CD14-positive monocyte (primary cell): ENCODE data around the gene PLXNA1. TPM values are rescaled to one million over a fixed set of nuclear protein-coding genes. Genes with fewer than 3 reads are reported as not detected.

Experiments
- DNase-seq, 3 donors: peaks; one replicate each; pipeline ENCODE4 v3.0.0-alpha.2; 2011 to 2022
- H2AFZ ChIP-seq: 2 replicates; pipeline ENCODE4 v1.6.0; 2012; ENCODE audit warnings: mild to moderate bottlenecking, low read depth, low read length, inconsistent platforms; ENCODE audit not compliant: insufficient read depth, poor library complexity, severe bottlenecking
- H3K27ac ChIP-seq, 2 donors: 1 replicate in 1 of 2; 2 replicates in 1 of 2; pipeline ENCODE4 v1.5.1; 2012 to 2013; ENCODE audit warnings: low read length in 2 of 2, control low read depth in 1 of 2, inconsistent platforms in 1 of 2, low read depth in 1 of 2, mild to moderate bottlenecking in 1 of 2
- H3K27me3 ChIP-seq, 2 donors: one replicate each; pipeline versions ENCODE4 v1.6.0 to v1.6.1; 2011 to 2013; ENCODE audit warnings: low read length in 2 of 2; ENCODE audit not compliant: control insufficient read depth in 2 of 2, insufficient read depth in 2 of 2
- H3K36me3 ChIP-seq, 2 donors: replicated peaks in 1 of 2; 1 replicate in 1 of 2; 2 replicates in 1 of 2; pipeline versions ENCODE4 v1.5.1 to v1.6.1; 2012 to 2013; ENCODE audit warnings: low read length in 2 of 2, control low read depth in 1 of 2, inconsistent platforms in 1 of 2, mild to moderate bottlenecking in 1 of 2; ENCODE audit not compliant: insufficient read depth in 2 of 2, control insufficient read depth in 1 of 2
- H3K4me1 ChIP-seq, 2 donors: 1 replicate in 1 of 2; 2 replicates in 1 of 2; pipeline versions ENCODE4 v1.5.1 to v1.6.1; 2012 to 2013; ENCODE audit warnings: low read length in 2 of 2, control low read depth in 1 of 2, inconsistent platforms in 1 of 2, mild to moderate bottlenecking in 1 of 2, moderate library complexity in 1 of 2; ENCODE audit not compliant: insufficient read depth in 2 of 2, control insufficient read depth in 1 of 2
- H3K4me2 ChIP-seq: replicated peaks from 2 replicates; pipeline ENCODE3; 2012; ENCODE audit warnings: low read length, moderate library complexity, mild to moderate bottlenecking; ENCODE audit not compliant: poor library complexity, severe bottlenecking; ENCODE audit errors: extremely low read depth
- H3K4me3 ChIP-seq, 3 experiments: fragments of 200-600 bp in 1 of 3; sonication (generic) in 1 of 3; replicated peaks in 1 of 3; 1 replicate in 2 of 3; 2 replicates in 1 of 3; pipeline ENCODE4 v1.5.1; 2011 to 2013; ENCODE audit warnings: low read length in 3 of 3, mild to moderate bottlenecking in 3 of 3, control low read depth in 2 of 3, low read depth in 2 of 3, inconsistent platforms in 1 of 3, moderate library complexity in 1 of 3
- H3K79me2 ChIP-seq: 2 replicates; pipeline ENCODE4 v1.6.0; 2012; ENCODE audit warnings: mild to moderate bottlenecking, control low read depth, inconsistent platforms, low read length, moderate library complexity; ENCODE audit not compliant: insufficient read depth
- H3K9ac ChIP-seq: 2 replicates; pipeline ENCODE4 v1.6.0; 2017; ENCODE audit warnings: low read length, mild to moderate bottlenecking; ENCODE audit not compliant: insufficient read depth, poor library complexity, severe bottlenecking
- H3K9me3 ChIP-seq, 2 donors: replicated peaks in 1 of 2; 1 replicate in 1 of 2; 2 replicates in 1 of 2; pipeline versions ENCODE4 v1.5.1 to v1.6.1; 2012 to 2013; ENCODE audit warnings: low read length in 2 of 2, control low read depth in 1 of 2; ENCODE audit not compliant: control insufficient read depth in 1 of 2, insufficient read depth in 1 of 2
- H4K20me1 ChIP-seq: 2 replicates; pipeline ENCODE4 v1.6.0; 2012; ENCODE audit warnings: mild to moderate bottlenecking, low read length, control low read depth, moderate library complexity; ENCODE audit not compliant: insufficient read depth
- H3K27ac Mint-ChIP-seq, 7 donors: one replicate each; pipeline ENCODE4 v1.8.0; 2020; ENCODE audit warnings: mild to moderate bottlenecking in 7 of 7, mixed read lengths in 7 of 7, moderate library complexity in 6 of 7, inconsistent platforms in 2 of 7
- H3K27me3 Mint-ChIP-seq, 3 donors: one replicate each; pipeline ENCODE4 v1.8.0; 2021 to 2022; ENCODE audit warnings: low read depth in 3 of 3, mild to moderate bottlenecking in 3 of 3, mixed read lengths in 3 of 3, moderate library complexity in 3 of 3, inconsistent platforms in 1 of 3
- H3K36me3 Mint-ChIP-seq, 2 donors: one replicate each; pipeline ENCODE4 v1.8.0; 2020; ENCODE audit warnings: mixed read lengths in 2 of 2, inconsistent platforms in 1 of 2, mild to moderate bottlenecking in 1 of 2
- H3K4me1 Mint-ChIP-seq: one replicate; pipeline ENCODE4 v1.8.0; 2020; ENCODE audit warnings: mild to moderate bottlenecking, mixed read lengths
- H3K4me3 Mint-ChIP-seq, 2 donors: one replicate each; pipeline ENCODE4 v1.8.0; 2020; ENCODE audit warnings: mild to moderate bottlenecking in 2 of 2, mixed read lengths in 2 of 2, moderate library complexity in 1 of 2
- H3K9me3 Mint-ChIP-seq, 7 donors: one replicate each; pipeline ENCODE4 v1.8.0; 2020 to 2022; ENCODE audit warnings: mixed read lengths in 7 of 7, mild to moderate bottlenecking in 6 of 7, moderate library complexity in 6 of 7, inconsistent platforms in 2 of 7
- WGBS: methylation state at CpG from one replicate; pipeline ENCODE4 v1.1.5; 2013; ENCODE audit warnings: missing lambda C conversion rate; ENCODE audit not compliant: insufficient coverage; 5-methylcytosine and 5-hydroxymethylcytosine counted together
- intact Hi-C, 2 donors: fragments of 100-400 bp; cut with micrococcal nuclease; formaldehyde crosslinking; loops; one replicate each; pipeline versions ENCODE4 v1.15.0 to v1.15.1; 2023
- polyA plus RNA-seq, 3 donors: library from polyadenylated mRNA; depleted of rRNA in 1 of 3; unstranded in 2 of 3; stranded (reverse) in 1 of 3; fragments of 300-500 nt in 2 of 3; fragments of >200 nt in 1 of 3; fragmentation: Illumina TruSeq in 2 of 3; gene quantifications; 1 replicate in 2 of 3; 2 replicates in 1 of 3; pipeline ENCODE4 v1.2.3, GENCODE V29; 2012 to 2021
- TF ChIP-seq, protein P1 (sequence below): fragments of 200-600 bp; IDR thresholded peaks from one replicate; pipeline ENCODE4 v1.8.0; 2022; ENCODE audit warnings: antibody characterized with exemption, mild to moderate bottlenecking

PLXNA1 gene
- polyA plus RNA-seq, 3 donors, result 2.7 TPM; not detected in 2

GRCh38 chr3:127014536-127015281 is 31.8 kb downstream of the PLXNA1 start:
- no peaks in the 10 kb centered on the region for H3K9me3 ChIP-seq
- H2AFZ ChIP-seq, result no peak overlapping the region
- Mint-ChIP-seq H3K4me1 (no peaks in the 10 kb centered on the region), H3K27ac (no peak overlapping the region), H3K27me3 (peaks cover 0 to 1% (median 1%) of the 10 kb centered on the region in 3 donors), H3K4me3 (no peak overlapping the region), H3K36me3 (no peaks in the 10 kb centered on the region), H3K9me3 (no peaks in the 10 kb centered on the region)
- H3K4me3 ChIP-seq, result no peak overlapping the region
- no peaks in the 10 kb centered on the region for H4K20me1 ChIP-seq
- TF ChIP-seq, protein P1, sequence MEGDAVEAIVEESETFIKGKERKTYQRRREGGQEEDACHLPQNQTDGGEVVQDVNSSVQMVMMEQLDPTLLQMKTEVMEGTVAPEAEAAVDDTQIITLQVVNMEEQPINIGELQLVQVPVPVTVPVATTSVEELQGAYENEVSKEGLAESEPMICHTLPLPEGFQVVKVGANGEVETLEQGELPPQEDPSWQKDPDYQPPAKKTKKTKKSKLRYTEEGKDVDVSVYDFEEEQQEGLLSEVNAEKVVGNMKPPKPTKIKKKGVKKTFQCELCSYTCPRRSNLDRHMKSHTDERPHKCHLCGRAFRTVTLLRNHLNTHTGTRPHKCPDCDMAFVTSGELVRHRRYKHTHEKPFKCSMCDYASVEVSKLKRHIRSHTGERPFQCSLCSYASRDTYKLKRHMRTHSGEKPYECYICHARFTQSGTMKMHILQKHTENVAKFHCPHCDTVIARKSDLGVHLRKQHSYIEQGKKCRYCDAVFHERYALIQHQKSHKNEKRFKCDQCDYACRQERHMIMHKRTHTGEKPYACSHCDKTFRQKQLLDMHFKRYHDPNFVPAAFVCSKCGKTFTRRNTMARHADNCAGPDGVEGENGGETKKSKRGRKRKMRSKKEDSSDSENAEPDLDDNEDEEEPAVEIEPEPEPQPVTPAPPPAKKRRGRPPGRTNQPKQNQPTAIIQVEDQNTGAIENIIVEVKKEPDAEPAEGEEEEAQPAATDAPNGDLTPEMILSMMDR, result no peak
- no peaks in the 10 kb centered on the region for H3K4me1 ChIP-seq
- DNase-seq, result no peak
- no peak overlapping the region for H3K9ac ChIP-seq
- H3K27me3 ChIP-seq, result no peaks in the 10 kb centered on the region
- H3K36me3 ChIP-seq, result no peaks in the 10 kb centered on the region
- WGBS, result 85% methylated on average over 17 of the region's 35 CpGs
- H3K79me2 ChIP-seq, result no peaks in the 10 kb centered on the region
- intact Hi-C loops, result no loop called here
- H3K4me2 ChIP-seq, result no peak overlapping the region
- no peak overlapping the region for H3K27ac ChIP-seq

GRCh38 chr3:127015282-127016042 is 32.5 kb downstream of the PLXNA1 start:
- Mint-ChIP-seq H3K9me3 (no peaks in the 10 kb centered on the region), H3K4me3 (no peak overlapping the region), H3K27ac (no peak overlapping the region), H3K36me3 (no peaks in the 10 kb centered on the region), H3K4me1 (no peaks in the 10 kb centered on the region), H3K27me3 (peaks cover 0 to 1% (median 1%) of the 10 kb centered on the region in 3 donors)
- no peaks in the 10 kb centered on the region for H3K36me3 ChIP-seq
- no peaks in the 10 kb centered on the region for H3K4me1 ChIP-seq
- no peak overlapping the region for H3K9ac ChIP-seq
- H3K4me2 ChIP-seq, result no peak overlapping the region
- no peaks in the 10 kb centered on the region for H3K9me3 ChIP-seq
- no peaks in the 10 kb centered on the region for H4K20me1 ChIP-seq
- whole genome bisulfite sequencing, result 92% methylated on average over 9 of the region's 17 CpGs
- DNase-seq, result no peak
- H3K27me3 ChIP-seq, result no peaks in the 10 kb centered on the region
- no peaks in the 10 kb centered on the region for H3K79me2 ChIP-seq
- H3K27ac ChIP-seq, result no peak overlapping the region
- no peak overlapping the region for H3K4me3 ChIP-seq
- TF ChIP-seq, protein P1, result no peak
- intact Hi-C loops, result no loop called here
- no peak overlapping the region for H2AFZ ChIP-seq
